ENCODE data around the gene PSMD8. TPM values are rescaled to one million over a fixed set of nuclear protein-coding genes. Genes with fewer than 3 reads are reported as not detected.

The PSMD8 gene
- total RNA-seq, 1 donor = 285 TPM

DNA sequence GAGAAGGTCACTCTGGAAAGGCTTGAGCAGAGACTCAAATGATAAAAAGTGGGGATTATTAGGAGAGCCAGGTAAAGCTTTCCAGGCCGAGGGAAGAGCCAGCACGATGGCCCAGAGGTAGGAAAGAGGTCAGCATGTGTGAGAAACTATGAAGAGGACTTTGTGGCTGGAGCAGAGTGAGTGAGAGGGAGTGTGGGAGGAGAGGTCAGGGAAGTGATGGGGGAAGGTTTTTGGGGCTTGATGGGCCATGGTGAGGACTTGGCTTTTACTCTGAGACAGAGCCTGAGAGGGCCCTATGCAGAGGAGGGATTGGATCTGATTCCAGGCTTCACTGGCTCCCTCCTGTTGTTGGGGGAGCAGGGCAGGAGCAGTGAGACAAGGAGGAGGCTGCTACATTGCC, 33.4 kb upstream of the PSMD8 start:
- peaks cover 3% of the 10 kb centered on the region for H3K4me1 ChIP-seq (ENCODE audit: insufficient read depth, low read length)
- H3K9me3 ChIP-seq (ENCODE audit: low read depth, low read length) = no peaks in the 10 kb centered on the region
- H2AFZ ChIP-seq (ENCODE audit: low read length) = no peak overlapping the region
- no peaks in the 10 kb centered on the region for H3K79me2 ChIP-seq (ENCODE audit: insufficient read depth, low read length)
- no peak for DNase-seq (ENCODE audit: insufficient read length, low spot score, missing footprints)
- H3K4me2 ChIP-seq (ENCODE audit: insufficient read depth, low read length) = no peak overlapping the region
- no peak overlapping the region for H3K27ac ChIP-seq (ENCODE audit: low read depth, low read length)
- H3K4me3 ChIP-seq (ENCODE audit: insufficient read depth, low read length) = no peak overlapping the region
- no peaks in the 10 kb centered on the region for H3K27me3 ChIP-seq (ENCODE audit: insufficient read depth, low read length)
- H4K20me1 ChIP-seq (ENCODE audit: insufficient read depth, low read length) = no peaks in the 10 kb centered on the region
- no peaks in the 10 kb centered on the region for H3K36me3 ChIP-seq (ENCODE audit: insufficient read depth, low read length)
- TF ChIP-seq, protein P1, sequence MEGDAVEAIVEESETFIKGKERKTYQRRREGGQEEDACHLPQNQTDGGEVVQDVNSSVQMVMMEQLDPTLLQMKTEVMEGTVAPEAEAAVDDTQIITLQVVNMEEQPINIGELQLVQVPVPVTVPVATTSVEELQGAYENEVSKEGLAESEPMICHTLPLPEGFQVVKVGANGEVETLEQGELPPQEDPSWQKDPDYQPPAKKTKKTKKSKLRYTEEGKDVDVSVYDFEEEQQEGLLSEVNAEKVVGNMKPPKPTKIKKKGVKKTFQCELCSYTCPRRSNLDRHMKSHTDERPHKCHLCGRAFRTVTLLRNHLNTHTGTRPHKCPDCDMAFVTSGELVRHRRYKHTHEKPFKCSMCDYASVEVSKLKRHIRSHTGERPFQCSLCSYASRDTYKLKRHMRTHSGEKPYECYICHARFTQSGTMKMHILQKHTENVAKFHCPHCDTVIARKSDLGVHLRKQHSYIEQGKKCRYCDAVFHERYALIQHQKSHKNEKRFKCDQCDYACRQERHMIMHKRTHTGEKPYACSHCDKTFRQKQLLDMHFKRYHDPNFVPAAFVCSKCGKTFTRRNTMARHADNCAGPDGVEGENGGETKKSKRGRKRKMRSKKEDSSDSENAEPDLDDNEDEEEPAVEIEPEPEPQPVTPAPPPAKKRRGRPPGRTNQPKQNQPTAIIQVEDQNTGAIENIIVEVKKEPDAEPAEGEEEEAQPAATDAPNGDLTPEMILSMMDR (IDR thresholded peaks at IDR 0.05; ENCODE audit: extremely low read depth, low read depth, low read length) = no peak

DNA sequence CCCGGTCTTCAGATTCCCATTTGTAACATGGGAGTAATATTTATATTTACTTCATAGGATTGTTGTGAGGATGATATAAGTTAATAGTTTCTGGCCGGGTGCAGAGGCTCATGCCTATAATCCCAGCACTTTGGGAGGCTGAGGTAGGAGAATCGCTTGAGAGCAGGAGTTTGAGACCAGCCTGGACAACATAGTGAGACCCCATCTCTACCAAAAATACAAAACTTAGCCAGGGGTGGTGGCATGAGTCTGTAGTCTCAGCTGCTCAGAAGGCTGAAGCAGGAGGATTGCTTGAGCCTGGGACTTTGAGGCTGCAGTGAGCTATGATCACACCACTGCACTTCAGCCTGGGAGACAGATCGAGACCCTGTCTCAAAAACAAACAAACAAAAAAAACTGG, 27.5 kb upstream of the PSMD8 start:
- H3K4me2 ChIP-seq (ENCODE audit: insufficient read depth, low read length) = no peak overlapping the region
- H3K27me3 ChIP-seq (ENCODE audit: insufficient read depth, low read length) = no peaks in the 10 kb centered on the region
- TF ChIP-seq, protein P1 (IDR thresholded peaks at IDR 0.05; ENCODE audit: extremely low read depth, low read depth, low read length) = no peak
- H2AFZ ChIP-seq (ENCODE audit: low read length) = no peak overlapping the region
- H3K4me1 ChIP-seq (ENCODE audit: insufficient read depth, low read length) = no peaks in the 10 kb centered on the region
- no peaks in the 10 kb centered on the region for H3K9me3 ChIP-seq (ENCODE audit: low read depth, low read length)
- DNase-seq (ENCODE audit: insufficient read length, low spot score, missing footprints) = no peak
- no peaks in the 10 kb centered on the region for H4K20me1 ChIP-seq (ENCODE audit: insufficient read depth, low read length)
- no peaks in the 10 kb centered on the region for H3K79me2 ChIP-seq (ENCODE audit: insufficient read depth, low read length)
- H3K4me3 ChIP-seq (ENCODE audit: insufficient read depth, low read length) = no peak overlapping the region
- H3K27ac ChIP-seq (ENCODE audit: low read depth, low read length) = no peak overlapping the region
- H3K36me3 ChIP-seq (ENCODE audit: insufficient read depth, low read length) = no peaks in the 10 kb centered on the region

DNA sequence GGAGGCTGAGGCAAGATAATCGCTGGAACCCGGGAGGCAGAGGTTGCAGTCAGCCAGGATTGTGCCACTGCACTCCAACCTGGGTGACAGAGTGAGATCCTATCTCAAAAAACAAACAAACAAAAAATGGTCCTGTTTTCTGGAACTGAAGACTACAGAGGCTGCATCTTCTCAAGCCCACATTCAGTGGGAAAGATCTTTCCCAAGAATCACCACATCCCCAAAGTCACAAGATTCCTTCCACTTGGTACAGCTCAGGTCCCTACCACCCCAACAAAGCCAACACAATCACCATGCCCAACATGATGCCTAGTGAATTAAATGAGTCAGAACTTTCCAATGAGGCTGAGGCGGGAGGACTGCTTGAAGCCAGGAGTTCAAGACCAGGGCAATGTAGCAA, 23.5 kb upstream of the PSMD8 start:
- no peak overlapping the region for H2AFZ ChIP-seq (ENCODE audit: low read length)
- H3K4me2 ChIP-seq (ENCODE audit: insufficient read depth, low read length) = no peak overlapping the region
- H3K9me3 ChIP-seq (ENCODE audit: low read depth, low read length) = no peaks in the 10 kb centered on the region
- H3K36me3 ChIP-seq (ENCODE audit: insufficient read depth, low read length) = no peaks in the 10 kb centered on the region
- H3K4me3 ChIP-seq (ENCODE audit: insufficient read depth, low read length) = no peak overlapping the region
- H3K27ac ChIP-seq (ENCODE audit: low read depth, low read length) = no peak overlapping the region
- H3K27me3 ChIP-seq (ENCODE audit: insufficient read depth, low read length) = peaks cover 14% of the 10 kb centered on the region
- H3K79me2 ChIP-seq (ENCODE audit: insufficient read depth, low read length) = no peaks in the 10 kb centered on the region
- TF ChIP-seq, protein P1 (IDR thresholded peaks at IDR 0.05; ENCODE audit: extremely low read depth, low read depth, low read length) = no peak
- no peak for DNase-seq (ENCODE audit: insufficient read length, low spot score, missing footprints)
- H4K20me1 ChIP-seq (ENCODE audit: insufficient read depth, low read length) = no peaks in the 10 kb centered on the region
- H3K4me1 ChIP-seq (ENCODE audit: insufficient read depth, low read length) = no peaks in the 10 kb centered on the region

DNA sequence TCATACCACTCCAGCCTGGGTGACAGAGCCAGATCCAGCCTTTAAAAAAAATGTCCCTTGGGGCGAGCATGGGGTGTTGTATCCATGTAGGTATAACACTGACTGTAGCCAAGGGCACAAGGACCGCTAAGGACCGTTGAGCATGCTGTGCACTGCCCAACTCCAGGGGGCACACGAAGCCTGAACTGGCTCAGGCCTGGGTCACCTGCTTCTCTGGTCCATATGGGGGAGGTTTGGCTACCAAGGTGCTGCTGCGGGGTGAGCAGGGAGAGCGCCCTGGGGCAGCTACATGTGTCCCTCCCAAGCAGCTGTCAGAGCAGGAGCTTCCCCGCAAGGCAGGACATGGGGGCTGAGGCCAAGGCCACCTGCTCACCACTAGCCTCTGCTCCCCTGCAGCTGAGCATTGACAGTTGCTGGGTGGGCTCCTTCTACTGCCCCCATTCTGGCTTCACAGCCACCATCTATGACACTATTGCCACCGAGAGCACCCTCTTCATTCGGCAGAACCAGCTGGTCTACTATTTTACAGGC, 22.4 kb upstream of the PSMD8 start:
- TF ChIP-seq, protein P1 (IDR thresholded peaks at IDR 0.05; ENCODE audit: extremely low read depth, low read depth, low read length) = no peak
- DNase-seq (ENCODE audit: insufficient read length, low spot score, missing footprints) = no peak
- no peak overlapping the region for H3K27ac ChIP-seq (ENCODE audit: low read depth, low read length)
- no peaks in the 10 kb centered on the region for H3K79me2 ChIP-seq (ENCODE audit: insufficient read depth, low read length)
- H2AFZ ChIP-seq (ENCODE audit: low read length) = no peak overlapping the region
- H3K27me3 ChIP-seq (ENCODE audit: insufficient read depth, low read length) = peaks cover 23% of the 10 kb centered on the region
- no peaks in the 10 kb centered on the region for H3K36me3 ChIP-seq (ENCODE audit: insufficient read depth, low read length)
- no peaks in the 10 kb centered on the region for H3K9me3 ChIP-seq (ENCODE audit: low read depth, low read length)
- H3K4me1 ChIP-seq (ENCODE audit: insufficient read depth, low read length) = no peaks in the 10 kb centered on the region
- no peak overlapping the region for H3K4me2 ChIP-seq (ENCODE audit: insufficient read depth, low read length)
- no peaks in the 10 kb centered on the region for H4K20me1 ChIP-seq (ENCODE audit: insufficient read depth, low read length)
- no peak overlapping the region for H3K4me3 ChIP-seq (ENCODE audit: insufficient read depth, low read length)
